Panc1 (cell line): ENCODE results near the gene TEDDM1. TPM values are rescaled to one million over a fixed set of nuclear protein-coding genes. Genes with fewer than 3 reads are reported as not detected.

Experiments
- ATAC-seq: fragments of 200-7000 bp; cut with Tn5 transposase; 2 replicates; pipeline ENCODE4 v1.9.1; 2020; ENCODE audit warnings: mild to moderate bottlenecking, moderate library complexity
- BruUV-seq: library from RNA; stranded (reverse); fragments of 400-500 nt; replicated peaks from 2 replicates; lab custom pipeline; 2021; lab: Mats Ljungman, UMichigan
- CTCF ChIA-PET: fragments of 300-600 bp; sonication (Branson Sonifier 250); formaldehyde crosslinking; loops from one replicate; lab custom pipeline; 2022; ENCODE audit warnings: antibody characterized with exemption; lab: Charles Lee
- POLR2A ChIA-PET: fragments of 300-600 bp; sonication (Branson Sonifier 250); formaldehyde crosslinking; loops from one replicate; lab custom pipeline; 2022; ENCODE audit warnings: antibody characterized with exemption; lab: Charles Lee
- DNase-seq: peaks from one replicate; pipeline ENCODE4 v3.0.0-alpha.2; 2010; ENCODE audit warnings: low read depth, low spot score
- H3K27ac ChIP-seq: 2 replicates; pipeline ENCODE4 v1.5.1; 2011; ENCODE audit warnings: mild to moderate bottlenecking, low read length, inconsistent platforms
- H3K27me3 ChIP-seq: fragments of 200-500 bp; sonication (Bioruptor generic); 2 replicates; pipeline ENCODE4 v1.6.0; 2014; ENCODE audit warnings: low read length, inconsistent platforms; ENCODE audit not compliant: control insufficient read depth, insufficient read depth
- H3K36me3 ChIP-seq: fragments of 200-500 bp; sonication (Bioruptor generic); 2 replicates; pipeline ENCODE4 v1.5.1; 2014; ENCODE audit warnings: inconsistent platforms, mild to moderate bottlenecking, low read length, moderate library complexity; ENCODE audit not compliant: control insufficient read depth, insufficient read depth
- H3K4me1 ChIP-seq: 2 replicates; pipeline ENCODE4 v1.5.1; 2011; ENCODE audit warnings: inconsistent platforms, mild to moderate bottlenecking, low read length, moderate library complexity; ENCODE audit not compliant: control insufficient read depth, insufficient read depth
- H3K4me3 ChIP-seq, 2 experiments: 2 replicates each; pipeline ENCODE4 v1.5.1; 2011 to 2012; ENCODE audit warnings: low read depth in 2 of 2, low read length in 2 of 2, mild to moderate bottlenecking in 2 of 2, inconsistent platforms in 1 of 2, moderate library complexity in 1 of 2
- H3K9me3 ChIP-seq: fragments of 200-500 bp; sonication (Bioruptor generic); 2 replicates; pipeline ENCODE4 v1.5.1; 2014; ENCODE audit warnings: low read depth, mild to moderate bottlenecking, inconsistent platforms, low read length, moderate library complexity; ENCODE audit not compliant: control insufficient read depth, insufficient read depth
- POLR2AphosphoS5 ChIP-seq: IDR thresholded peaks from 2 replicates; pipeline ENCODE4 v1.6.1; 2012; ENCODE audit warnings: mild to moderate bottlenecking, low read depth, low read length, moderate library complexity
- SIN3A ChIP-seq: IDR thresholded peaks from 2 replicates; pipeline ENCODE4 v1.6.1; 2012; ENCODE audit warnings: low read depth, mild to moderate bottlenecking, low read length, moderate library complexity, borderline replicate concordance; ENCODE audit not compliant: insufficient read depth
- TCF7L2 ChIP-seq: IDR thresholded peaks from 2 replicates; pipeline ENCODE4 v1.6.1; 2011; ENCODE audit warnings: mild to moderate bottlenecking, low read depth, low read length, inconsistent platforms
- in situ Hi-C: cut with HindIII; loops from 2 replicates; pipeline ENCODE4 v1.10.0; 2016; ENCODE audit warnings: low sequenced_read_pairs, low pct_unique_long_range_greater_than_20kb
- intact Hi-C: fragments of 100-400 bp; cut with micrococcal nuclease; formaldehyde crosslinking; loops from one replicate; pipeline ENCODE4 v1.10.0; 2022; ENCODE audit not compliant: unreplicated experiment
- total RNA-seq: library from RNA; stranded (reverse); gene quantifications from one replicate; pipeline ENCODE4 v1.2.1, GENCODE V29; 2021; ENCODE audit not compliant: unreplicated experiment
- TF ChIP-seq, protein P1 (sequence below): fragments of 450-650 bp; IDR thresholded peaks from 2 replicates; pipeline ENCODE4 v1.5.1; 2017; ENCODE audit warnings: mild to moderate bottlenecking
- TF ChIP-seq, protein P2 (sequence below), 2 experiments: IDR thresholded peaks; 2 replicates each; pipeline ENCODE4 v1.6.1; 2011 to 2012; ENCODE audit warnings: low read depth in 2 of 2, control low read depth in 1 of 2, low read length in 1 of 2, mild to moderate bottlenecking in 1 of 2, moderate library complexity in 1 of 2; ENCODE audit not compliant: insufficient read depth in 1 of 2

Gene TEDDM1
- total RNA-seq, 1 experiment from 2014 or later = not detected

DNA sequence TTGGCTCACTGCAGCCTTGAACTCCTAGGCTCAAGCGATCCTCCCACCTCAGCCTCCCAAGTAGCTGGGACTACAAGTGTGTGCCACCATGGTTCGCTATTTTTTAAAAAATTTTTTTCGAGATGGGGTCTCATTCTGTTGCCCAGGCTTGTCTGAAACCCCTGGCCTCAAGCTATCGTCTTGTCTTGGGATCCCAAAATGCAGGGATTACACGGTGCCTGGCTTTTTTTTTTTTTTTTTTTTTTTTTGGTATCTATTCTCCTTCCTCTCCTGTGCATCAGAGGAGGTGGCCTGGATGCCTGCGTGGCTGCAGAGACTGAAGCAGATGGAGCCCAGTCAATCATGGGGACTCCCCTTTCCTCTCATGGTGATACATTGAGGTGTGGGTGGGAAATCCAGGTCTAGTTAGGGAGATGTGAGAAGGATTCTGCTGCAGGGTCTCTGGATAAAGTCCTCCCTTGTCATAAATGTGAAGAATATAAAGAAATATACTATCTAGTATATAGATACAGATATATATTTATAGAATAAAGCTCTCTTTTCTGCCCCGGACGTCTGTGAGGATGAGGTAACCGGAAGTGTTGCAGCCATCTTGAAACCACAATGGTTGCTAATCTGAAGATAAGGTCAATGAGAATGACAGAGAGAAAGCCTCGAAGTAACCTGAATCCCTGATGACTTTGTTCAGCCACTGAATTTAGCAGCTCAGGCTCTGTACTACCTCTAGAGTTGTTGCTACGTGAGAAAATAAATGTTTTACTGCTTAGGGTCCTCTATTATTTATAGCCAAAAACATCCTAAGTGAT lies 30.0 kb upstream of the TEDDM1 start:
- CTCF ChIA-PET = no interaction called here
- in situ Hi-C loops (no loop called here), intact Hi-C loops (no loop called here)
- no peak for ATAC-seq
- Histone ChIP-seq H3K36me3 (no peaks in the 10 kb centered on the region), H3K4me1 (no peaks in the 10 kb centered on the region), H3K27ac (no peak overlapping the region), H3K9me3 (no peaks in the 10 kb centered on the region), H3K4me3 (no peak overlapping the region), H3K27me3 (no peaks in the 10 kb centered on the region)
- POLR2A ChIA-PET = no interaction called here
- TF ChIP-seq, protein P1, sequence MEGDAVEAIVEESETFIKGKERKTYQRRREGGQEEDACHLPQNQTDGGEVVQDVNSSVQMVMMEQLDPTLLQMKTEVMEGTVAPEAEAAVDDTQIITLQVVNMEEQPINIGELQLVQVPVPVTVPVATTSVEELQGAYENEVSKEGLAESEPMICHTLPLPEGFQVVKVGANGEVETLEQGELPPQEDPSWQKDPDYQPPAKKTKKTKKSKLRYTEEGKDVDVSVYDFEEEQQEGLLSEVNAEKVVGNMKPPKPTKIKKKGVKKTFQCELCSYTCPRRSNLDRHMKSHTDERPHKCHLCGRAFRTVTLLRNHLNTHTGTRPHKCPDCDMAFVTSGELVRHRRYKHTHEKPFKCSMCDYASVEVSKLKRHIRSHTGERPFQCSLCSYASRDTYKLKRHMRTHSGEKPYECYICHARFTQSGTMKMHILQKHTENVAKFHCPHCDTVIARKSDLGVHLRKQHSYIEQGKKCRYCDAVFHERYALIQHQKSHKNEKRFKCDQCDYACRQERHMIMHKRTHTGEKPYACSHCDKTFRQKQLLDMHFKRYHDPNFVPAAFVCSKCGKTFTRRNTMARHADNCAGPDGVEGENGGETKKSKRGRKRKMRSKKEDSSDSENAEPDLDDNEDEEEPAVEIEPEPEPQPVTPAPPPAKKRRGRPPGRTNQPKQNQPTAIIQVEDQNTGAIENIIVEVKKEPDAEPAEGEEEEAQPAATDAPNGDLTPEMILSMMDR = no peak
- TF ChIP-seq, protein P2, sequence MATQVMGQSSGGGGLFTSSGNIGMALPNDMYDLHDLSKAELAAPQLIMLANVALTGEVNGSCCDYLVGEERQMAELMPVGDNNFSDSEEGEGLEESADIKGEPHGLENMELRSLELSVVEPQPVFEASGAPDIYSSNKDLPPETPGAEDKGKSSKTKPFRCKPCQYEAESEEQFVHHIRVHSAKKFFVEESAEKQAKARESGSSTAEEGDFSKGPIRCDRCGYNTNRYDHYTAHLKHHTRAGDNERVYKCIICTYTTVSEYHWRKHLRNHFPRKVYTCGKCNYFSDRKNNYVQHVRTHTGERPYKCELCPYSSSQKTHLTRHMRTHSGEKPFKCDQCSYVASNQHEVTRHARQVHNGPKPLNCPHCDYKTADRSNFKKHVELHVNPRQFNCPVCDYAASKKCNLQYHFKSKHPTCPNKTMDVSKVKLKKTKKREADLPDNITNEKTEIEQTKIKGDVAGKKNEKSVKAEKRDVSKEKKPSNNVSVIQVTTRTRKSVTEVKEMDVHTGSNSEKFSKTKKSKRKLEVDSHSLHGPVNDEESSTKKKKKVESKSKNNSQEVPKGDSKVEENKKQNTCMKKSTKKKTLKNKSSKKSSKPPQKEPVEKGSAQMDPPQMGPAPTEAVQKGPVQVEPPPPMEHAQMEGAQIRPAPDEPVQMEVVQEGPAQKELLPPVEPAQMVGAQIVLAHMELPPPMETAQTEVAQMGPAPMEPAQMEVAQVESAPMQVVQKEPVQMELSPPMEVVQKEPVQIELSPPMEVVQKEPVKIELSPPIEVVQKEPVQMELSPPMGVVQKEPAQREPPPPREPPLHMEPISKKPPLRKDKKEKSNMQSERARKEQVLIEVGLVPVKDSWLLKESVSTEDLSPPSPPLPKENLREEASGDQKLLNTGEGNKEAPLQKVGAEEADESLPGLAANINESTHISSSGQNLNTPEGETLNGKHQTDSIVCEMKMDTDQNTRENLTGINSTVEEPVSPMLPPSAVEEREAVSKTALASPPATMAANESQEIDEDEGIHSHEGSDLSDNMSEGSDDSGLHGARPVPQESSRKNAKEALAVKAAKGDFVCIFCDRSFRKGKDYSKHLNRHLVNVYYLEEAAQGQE (IDR thresholded peaks at IDR 0.05; ENCODE audit: insufficient read depth in 1 of 2, low read depth in 2 of 2, low read length in 1 of 2) = no peak
- TF ChIP-seq TCF7L2 = no peak
- TF ChIP-seq POLR2AphosphoS5 = no peak
- TF ChIP-seq SIN3A = no peak
- DNase-seq = no peak
- no TSS peak for BruUV-seq

DNA sequence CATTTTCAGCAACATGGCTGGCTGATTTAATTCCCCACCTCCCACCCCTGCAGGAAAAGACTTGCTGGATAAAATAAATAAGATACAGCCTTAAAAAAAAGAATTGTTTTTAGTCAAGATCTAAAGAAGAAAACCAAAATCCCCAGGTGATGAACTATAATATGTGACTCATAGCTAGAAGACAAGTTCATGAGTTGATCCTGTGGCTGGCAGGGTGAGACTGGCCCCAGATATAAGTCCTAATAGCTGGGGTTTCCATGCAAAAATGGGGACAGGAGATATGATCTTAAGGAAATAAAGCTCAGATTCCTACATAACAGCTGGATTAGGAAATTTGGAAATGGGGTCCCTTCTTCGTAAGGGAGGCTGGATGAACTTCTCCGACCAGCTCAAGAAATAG lies 27.6 kb upstream of the TEDDM1 start:
- TF ChIP-seq, protein P1 = no peak
- TF ChIP-seq TCF7L2 (no peak), SIN3A (no peak), POLR2AphosphoS5 (no peak)
- TF ChIP-seq, protein P2 (IDR thresholded peaks at IDR 0.05; ENCODE audit: insufficient read depth in 1 of 2, low read depth in 2 of 2, low read length in 1 of 2) = no peak
- DNase-seq (no peak), ATAC-seq (no peak)
- no peak overlapping the region for H3K4me3 ChIP-seq
- POLR2A ChIA-PET = interaction anchor here (0.6 kb wide), 1 partner anchor 25 kb away, joined by 5 read pairs; no protein-coding TSS in a partner anchor
- no TSS peak for BruUV-seq
- no peak overlapping the region for H3K27ac ChIP-seq
- H3K36me3 ChIP-seq = no peaks in the 10 kb centered on the region
- in situ Hi-C loops = no loop called here
- no peaks in the 10 kb centered on the region for H3K27me3 ChIP-seq
- no peaks in the 10 kb centered on the region for H3K4me1 ChIP-seq
- no peaks in the 10 kb centered on the region for H3K9me3 ChIP-seq
- intact Hi-C loops = no loop called here
- CTCF ChIA-PET = no interaction called here
